ENCODE data around the gene TUBGCP3.

DNA sequence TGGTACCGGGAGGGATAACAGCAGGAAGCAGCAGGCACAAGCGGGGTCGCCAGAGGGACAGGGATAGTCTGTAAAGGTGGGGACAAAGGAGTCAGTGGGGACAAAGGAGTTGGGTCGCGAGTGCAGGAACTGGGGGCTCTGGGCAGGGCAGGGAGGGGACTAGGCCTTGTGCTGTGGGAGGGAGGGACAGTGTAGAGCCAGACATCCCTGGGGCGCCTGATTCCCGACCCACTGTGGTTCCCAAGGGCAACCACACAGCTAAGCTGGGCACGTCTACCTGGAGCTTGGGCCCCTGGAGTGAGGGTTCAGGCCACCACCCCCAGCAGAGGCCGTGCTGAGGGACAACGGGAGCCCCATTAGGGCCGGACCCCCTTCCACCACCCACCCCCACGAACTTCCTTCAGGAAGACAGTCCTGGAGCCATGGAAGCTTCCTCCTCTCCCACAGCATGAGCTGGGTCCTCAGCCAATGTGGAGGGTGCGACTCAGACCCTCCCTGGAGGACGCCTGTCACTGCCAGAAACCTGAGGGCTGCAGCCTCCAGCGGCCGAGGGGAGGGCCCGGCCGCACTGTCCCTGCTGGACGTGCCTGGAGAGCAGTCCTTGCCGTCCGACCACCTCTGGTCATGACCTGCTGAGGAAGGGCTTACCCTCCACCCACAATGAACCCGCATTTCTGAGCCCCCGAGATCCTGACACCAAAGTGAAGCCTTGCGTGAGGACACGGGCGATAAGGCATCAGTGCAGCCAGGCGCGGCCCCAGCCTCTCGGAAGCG lies 133.9 kb downstream of the TUBGCP3 start:
- TF ChIP-seq EZH2 (IDR thresholded peaks at IDR 0.05; ENCODE audit: insufficient read depth, poor library complexity, severe bottlenecking) (no peak), EZH2phosphoT487 (IDR thresholded peaks at IDR 0.05; ENCODE audit: insufficient read depth, low read depth) (no peak)
